ENCODE measurements around the gene CXCL16. TPM values are rescaled to one million over a fixed set of nuclear protein-coding genes. Genes with fewer than 3 reads are reported as not detected.

The CXCL16 gene
- total and polyA plus RNA-seq, 2 of the 13 experiments (the other 11 are each of a cell fraction or from before 2014, with no cell fraction given), result 9.4 to 101 TPM

DNA sequence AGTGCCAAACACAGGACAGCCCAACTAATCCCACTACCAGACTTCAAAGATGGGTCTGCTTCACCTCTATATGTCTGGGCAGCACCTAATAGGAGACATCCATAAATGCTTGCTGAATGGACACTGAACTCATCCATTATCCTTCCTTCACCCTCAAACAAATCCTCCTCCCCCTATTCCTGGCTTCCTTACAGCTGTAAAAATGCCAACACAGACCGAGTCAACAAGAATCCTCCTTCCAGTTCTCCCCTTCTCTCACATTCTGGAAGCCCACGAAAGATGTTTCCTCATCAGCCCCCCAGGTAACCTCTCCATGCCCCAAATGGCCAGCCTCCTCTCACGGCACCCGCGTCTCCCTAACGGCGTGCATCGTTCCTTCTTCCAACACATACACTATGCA, 48.0 kb downstream of the CXCL16 start:
- Histone ChIP-seq H3K9ac (ENCODE audit: insufficient read depth, low read depth, low read length) (no peak overlapping the region), H3K27ac (ENCODE audit: extremely low read length, insufficient read depth, low read length) (no peak overlapping the region), H3K4me1 (ENCODE audit: insufficient read depth, low read length) (no peaks in the 10 kb centered on the region), H3K4me3 (replicated peaks in 1 of 3; ENCODE audit: insufficient read depth in 1 of 3, low read depth in 2 of 3, low read length in 3 of 3) (no peak overlapping the region), H3K9me3 (ENCODE audit: low read length) (no peaks in the 10 kb centered on the region), H2AFZ (ENCODE audit: low read length) (no peak overlapping the region), H4K20me1 (ENCODE audit: insufficient read depth, low read length) (peaks cover 7% of the 10 kb centered on the region), H3K4me2 (ENCODE audit: low read depth, low read length) (no peak overlapping the region), H3K36me3 (replicated peaks in 1 of 2; ENCODE audit: control insufficient read depth in 1 of 2, insufficient read depth in 2 of 2, low read length in 2 of 2) (peaks cover 21 to 64% of the 10 kb centered on the region in 2 experiments), H3K27me3 (ENCODE audit: control insufficient read depth in 1 of 2, insufficient read depth in 2 of 2, low read length in 2 of 2) (no peaks in the 10 kb centered on the region), H3K79me2 (ENCODE audit: insufficient read depth, low read length) (peaks cover 67% of the 10 kb centered on the region)
- no peak for ATAC-seq
- BruUV-seq (replicated peaks), result no TSS peak
- CTCF ChIA-PET (ENCODE audit: low intra/inter-chr PET ratio, low total read pairs), result no interaction called here
- in situ Hi-C loops (cut with HindIII; ENCODE audit: extremely low pct_ligation_motif_present, low pct_unique_long_range_greater_than_20kb) (no loop called here), intact Hi-C loops (cut with micrococcal nuclease; ENCODE audit: unreplicated experiment) (no loop called here)
- POLR2A ChIA-PET, result no interaction called here
- 95% methylated on average over 8 of the region's 8 CpGs for WGBS (ENCODE audit: low lambda C conversion rate)
- DNase-seq (ENCODE audit: low spot score), result no peak
- no peak for FAIRE-seq
- TF ChIP-seq SRSF9 (IDR thresholded peaks at IDR 0.05; ENCODE audit: borderline replicate concordance, insufficient read depth, low read depth, low read length, poor library complexity, severe bottlenecking) (no peak), NKX3-1 (CRISPR knock-in tag; IDR thresholded peaks at IDR 0.05) (no peak), NFATC3 (CRISPR knock-in tag; IDR thresholded peaks at IDR 0.05) (no peak), SMAD9 (CRISPR knock-in tag; IDR thresholded peaks at IDR 0.05) (no peak), AHR (CRISPR knock-in tag; IDR thresholded peaks at IDR 0.05) (no peak), ZNF282 (IDR thresholded peaks at IDR 0.05; ENCODE audit: partially characterized antibody) (no peak), SRY (CRISPR knock-in tag; IDR thresholded peaks at IDR 0.05) (no peak), U2AF1 (optimal IDR thresholded peaks at IDR 0.05; ENCODE audit: low read depth, low read length) (no peak), PHF8 (CRISPR knock-in tag; IDR thresholded peaks at IDR 0.05) (no peak), TCF7L2 (IDR thresholded peaks at IDR 0.05; ENCODE audit: low read depth, low read length) (no peak), TAF1 (CRISPR knock-in tag; IDR thresholded peaks at IDR 0.05) (no peak), EP300 (IDR thresholded peaks at IDR 0.05; ENCODE audit: low read depth in 2 of 2, low read length in 2 of 2) (no peak), EP300 (CRISPR knock-in tag; IDR thresholded peaks at IDR 0.05; ENCODE audit: borderline replicate concordance) (no peak), NCOA1 (CRISPR knock-in tag; IDR thresholded peaks at IDR 0.05) (no peak)
- TF ChIP-seq, protein P1, sequence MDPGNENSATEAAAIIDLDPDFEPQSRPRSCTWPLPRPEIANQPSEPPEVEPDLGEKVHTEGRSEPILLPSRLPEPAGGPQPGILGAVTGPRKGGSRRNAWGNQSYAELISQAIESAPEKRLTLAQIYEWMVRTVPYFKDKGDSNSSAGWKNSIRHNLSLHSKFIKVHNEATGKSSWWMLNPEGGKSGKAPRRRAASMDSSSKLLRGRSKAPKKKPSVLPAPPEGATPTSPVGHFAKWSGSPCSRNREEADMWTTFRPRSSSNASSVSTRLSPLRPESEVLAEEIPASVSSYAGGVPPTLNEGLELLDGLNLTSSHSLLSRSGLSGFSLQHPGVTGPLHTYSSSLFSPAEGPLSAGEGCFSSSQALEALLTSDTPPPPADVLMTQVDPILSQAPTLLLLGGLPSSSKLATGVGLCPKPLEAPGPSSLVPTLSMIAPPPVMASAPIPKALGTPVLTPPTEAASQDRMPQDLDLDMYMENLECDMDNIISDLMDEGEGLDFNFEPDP (CRISPR knock-in tag; conservative IDR thresholded peaks at IDR 0.05), result no peak
- TF ChIP-seq, protein P2, sequence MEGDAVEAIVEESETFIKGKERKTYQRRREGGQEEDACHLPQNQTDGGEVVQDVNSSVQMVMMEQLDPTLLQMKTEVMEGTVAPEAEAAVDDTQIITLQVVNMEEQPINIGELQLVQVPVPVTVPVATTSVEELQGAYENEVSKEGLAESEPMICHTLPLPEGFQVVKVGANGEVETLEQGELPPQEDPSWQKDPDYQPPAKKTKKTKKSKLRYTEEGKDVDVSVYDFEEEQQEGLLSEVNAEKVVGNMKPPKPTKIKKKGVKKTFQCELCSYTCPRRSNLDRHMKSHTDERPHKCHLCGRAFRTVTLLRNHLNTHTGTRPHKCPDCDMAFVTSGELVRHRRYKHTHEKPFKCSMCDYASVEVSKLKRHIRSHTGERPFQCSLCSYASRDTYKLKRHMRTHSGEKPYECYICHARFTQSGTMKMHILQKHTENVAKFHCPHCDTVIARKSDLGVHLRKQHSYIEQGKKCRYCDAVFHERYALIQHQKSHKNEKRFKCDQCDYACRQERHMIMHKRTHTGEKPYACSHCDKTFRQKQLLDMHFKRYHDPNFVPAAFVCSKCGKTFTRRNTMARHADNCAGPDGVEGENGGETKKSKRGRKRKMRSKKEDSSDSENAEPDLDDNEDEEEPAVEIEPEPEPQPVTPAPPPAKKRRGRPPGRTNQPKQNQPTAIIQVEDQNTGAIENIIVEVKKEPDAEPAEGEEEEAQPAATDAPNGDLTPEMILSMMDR (CRISPR knock-in tag; IDR thresholded peaks at IDR 0.05), result no peak
- TF ChIP-seq, protein P3, sequence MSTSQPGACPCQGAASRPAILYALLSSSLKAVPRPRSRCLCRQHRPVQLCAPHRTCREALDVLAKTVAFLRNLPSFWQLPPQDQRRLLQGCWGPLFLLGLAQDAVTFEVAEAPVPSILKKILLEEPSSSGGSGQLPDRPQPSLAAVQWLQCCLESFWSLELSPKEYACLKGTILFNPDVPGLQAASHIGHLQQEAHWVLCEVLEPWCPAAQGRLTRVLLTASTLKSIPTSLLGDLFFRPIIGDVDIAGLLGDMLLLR (CRISPR knock-in tag; IDR thresholded peaks at IDR 0.05), result no peak
- TF ChIP-seq, protein P4, sequence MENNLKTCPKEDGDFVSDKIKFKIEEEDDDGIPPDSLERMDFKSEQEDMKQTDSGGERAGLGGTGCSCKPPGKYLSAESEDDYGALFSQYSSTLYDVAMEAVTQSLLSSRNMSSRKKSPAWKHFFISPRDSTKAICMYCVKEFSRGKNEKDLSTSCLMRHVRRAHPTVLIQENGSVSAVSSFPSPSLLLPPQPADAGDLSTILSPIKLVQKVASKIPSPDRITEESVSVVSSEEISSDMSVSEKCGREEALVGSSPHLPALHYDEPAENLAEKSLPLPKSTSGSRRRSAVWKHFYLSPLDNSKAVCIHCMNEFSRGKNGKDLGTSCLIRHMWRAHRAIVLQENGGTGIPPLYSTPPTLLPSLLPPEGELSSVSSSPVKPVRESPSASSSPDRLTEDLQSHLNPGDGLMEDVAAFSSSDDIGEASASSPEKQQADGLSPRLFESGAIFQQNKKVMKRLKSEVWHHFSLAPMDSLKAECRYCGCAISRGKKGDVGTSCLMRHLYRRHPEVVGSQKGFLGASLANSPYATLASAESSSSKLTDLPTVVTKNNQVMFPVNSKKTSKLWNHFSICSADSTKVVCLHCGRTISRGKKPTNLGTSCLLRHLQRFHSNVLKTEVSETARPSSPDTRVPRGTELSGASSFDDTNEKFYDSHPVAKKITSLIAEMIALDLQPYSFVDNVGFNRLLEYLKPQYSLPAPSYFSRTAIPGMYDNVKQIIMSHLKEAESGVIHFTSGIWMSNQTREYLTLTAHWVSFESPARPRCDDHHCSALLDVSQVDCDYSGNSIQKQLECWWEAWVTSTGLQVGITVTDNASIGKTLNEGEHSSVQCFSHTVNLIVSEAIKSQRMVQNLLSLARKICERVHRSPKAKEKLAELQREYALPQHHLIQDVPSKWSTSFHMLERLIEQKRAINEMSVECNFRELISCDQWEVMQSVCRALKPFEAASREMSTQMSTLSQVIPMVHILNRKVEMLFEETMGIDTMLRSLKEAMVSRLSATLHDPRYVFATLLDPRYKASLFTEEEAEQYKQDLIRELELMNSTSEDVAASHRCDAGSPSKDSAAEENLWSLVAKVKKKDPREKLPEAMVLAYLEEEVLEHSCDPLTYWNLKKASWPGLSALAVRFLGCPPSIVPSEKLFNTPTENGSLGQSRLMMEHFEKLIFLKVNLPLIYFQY (CRISPR knock-in tag; IDR thresholded peaks at IDR 0.05; ENCODE audit: borderline replicate concordance), result no peak
- TF ChIP-seq, protein P5, sequence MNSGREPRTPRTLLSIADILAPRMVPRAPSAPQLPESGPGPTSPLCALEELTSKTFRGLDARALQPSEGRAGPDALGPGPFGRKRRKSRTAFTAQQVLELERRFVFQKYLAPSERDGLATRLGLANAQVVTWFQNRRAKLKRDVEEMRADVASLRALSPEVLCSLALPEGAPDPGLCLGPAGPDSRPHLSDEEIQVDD (CRISPR knock-in tag; IDR thresholded peaks at IDR 0.05; ENCODE audit: borderline replicate concordance), result no peak

All from HepG2 (cell line).